ENCODE results near the gene PLA2G4D. TPM values are rescaled to one million over a fixed set of nuclear protein-coding genes. Genes with fewer than 3 reads are reported as not detected.
A peak's percentile ranks its signal among the peaks of the same experiment; 100 is the strongest.

PLA2G4D gene
- total RNA-seq, 1 donor from 2014 or later: 0.48 TPM

DNA sequence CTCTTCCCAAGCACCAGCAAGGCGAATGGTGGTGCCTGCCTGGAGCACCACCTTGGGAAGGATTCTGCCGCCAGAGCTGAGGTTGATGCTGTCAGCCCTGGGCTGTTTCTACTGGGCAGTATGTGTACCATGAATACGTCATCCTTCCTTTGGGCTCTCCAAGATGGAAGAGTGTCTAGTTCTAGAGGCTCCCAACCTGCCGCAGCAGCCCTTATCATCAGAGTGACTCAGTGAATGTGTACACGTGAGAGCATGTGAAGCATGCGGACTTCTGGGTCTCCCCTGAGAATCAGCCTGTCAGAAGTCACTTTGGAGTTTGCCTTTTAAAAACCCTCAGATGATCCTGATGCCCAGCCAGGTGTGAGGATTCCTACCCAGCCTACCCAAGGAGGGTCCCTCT is 20.9 kb downstream of the PLA2G4D start:
- DNase-seq (ENCODE audit: low spot score): no peak

GRCh38 chr15:42072141-42072685 is 22.1 kb downstream of the PLA2G4D start:
- DNase-seq (ENCODE audit: low spot score): no peak

- DNase-seq (ENCODE audit: low spot score): no peak
Measured at GRCh38 chr15:42071717-42072116, 22.6 kb downstream of the PLA2G4D start.

GRCh38 chr15:42070976-42071350 is 23.4 kb downstream of the PLA2G4D start:
- DNase-seq (ENCODE audit: low spot score): no peak

DNA sequence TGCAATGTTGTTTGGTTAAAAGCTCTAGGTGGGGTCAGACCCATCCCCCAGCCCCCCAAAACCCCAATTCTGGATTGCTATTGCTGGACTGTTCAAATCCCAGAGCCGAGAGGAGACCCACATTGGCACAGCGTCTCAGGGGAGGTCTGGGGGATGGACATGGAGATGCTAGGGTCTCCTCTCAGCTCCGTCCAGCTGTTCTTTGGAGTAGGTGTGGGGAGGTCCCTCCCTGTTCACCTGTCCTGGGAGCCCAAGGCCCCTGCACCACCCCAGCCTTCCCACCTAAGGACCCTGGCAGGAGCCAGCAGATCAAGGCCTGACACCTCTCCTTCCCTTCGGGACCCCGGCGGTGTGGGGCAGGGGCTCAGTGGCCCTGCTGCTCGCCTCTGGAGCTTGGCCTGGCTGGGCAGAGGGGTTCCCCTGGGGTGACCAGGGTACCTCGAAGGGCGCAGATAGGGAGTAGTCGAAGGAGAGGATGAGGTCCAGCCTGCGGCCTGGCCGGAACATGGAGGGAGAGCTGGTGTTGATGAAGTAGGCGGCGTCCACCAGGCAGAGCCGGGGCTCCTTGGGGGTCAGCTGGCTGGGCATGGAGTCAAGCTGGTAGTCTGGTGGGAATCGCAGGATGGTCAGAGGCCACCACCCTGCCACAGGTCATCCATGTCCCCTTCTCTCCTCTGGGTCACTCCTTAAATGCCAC is 23.9 kb downstream of the PLA2G4D start:
- DNase-seq (ENCODE audit: low spot score): no peak

DNA sequence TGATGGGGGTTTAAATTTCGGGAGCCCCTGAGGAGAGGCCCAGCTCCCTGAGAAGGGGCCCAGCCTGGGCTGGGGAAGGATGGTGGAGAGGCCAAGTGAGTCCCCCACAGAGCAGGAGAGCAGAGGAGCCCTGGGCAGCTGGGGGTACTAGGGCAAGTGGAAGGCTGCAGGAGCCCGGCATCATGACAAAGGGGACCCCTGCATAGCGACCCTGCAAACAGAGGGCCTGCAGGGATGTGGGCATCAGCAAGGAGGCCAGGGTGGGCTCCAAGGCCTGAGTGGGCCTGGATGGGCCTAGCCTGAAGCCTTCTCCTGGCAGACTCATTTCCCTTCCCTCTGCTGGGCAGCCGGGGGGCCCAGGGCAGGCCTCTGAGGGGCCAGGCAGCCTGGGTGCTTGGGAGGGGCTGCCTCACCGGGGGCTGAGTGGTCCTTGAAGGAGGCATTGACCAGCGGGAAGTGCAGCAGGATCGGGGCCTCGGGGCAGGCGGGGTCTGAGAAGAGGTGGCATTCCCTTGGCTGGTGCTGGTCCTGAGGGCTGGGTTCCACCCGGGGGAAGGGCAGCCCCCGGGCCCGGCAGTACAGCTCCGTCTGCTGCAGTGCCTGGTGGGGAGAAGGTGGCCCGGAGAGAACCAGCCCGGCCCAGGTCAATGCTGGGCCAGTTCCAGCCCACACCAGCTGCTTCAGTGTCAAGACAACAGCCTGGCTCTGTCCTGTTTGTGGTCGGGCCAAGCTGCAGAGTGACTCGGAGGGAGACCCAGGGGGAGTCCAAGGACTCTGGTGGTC is 24.7 kb downstream of the PLA2G4D start:
- DNase-seq (ENCODE audit: low spot score): no peak

DNA sequence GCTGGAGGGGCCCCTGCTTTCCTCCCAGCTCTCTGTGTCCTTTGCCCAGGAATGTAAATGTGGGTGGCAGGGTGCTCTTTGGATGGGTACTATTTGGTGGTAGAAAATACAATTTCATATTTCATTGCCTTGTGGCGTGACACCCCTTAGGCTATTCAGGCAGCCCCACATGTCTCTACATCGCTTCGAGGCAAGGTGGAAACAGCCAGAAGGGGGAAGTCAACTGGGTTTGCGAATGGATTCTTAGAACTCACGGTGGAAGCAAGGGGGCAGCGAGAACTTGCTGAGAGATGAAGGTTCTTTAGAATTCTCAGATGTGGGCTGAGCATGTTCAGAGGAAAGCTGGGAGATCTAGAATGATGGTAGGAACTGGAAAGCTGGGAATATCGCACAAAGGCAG is 25.3 kb downstream of the PLA2G4D start:
- DNase-seq (ENCODE audit: low spot score): no peak

DNA sequence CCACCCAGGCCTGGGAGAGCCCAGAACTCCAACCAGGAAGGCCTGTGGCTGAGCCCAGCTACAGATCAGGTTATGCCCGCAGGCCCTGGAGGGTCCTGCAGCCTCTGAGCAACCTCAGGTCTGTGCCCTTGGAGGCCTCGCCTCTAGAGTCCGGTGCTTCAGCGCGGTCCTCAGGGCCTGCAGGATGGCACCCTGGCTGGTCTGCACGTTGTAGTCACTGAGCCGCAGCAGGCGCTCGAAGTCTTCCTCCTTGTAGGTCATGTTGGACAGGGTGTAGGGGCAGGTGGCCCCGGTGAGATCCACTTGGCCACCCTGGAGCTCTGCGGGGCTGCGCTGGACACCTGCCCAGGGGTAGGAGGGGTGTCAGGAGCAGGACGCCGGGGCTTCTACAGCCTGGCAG is 25.8 kb downstream of the PLA2G4D start:
- DNase-seq (ENCODE audit: low spot score): no peak

- DNase-seq (ENCODE audit: low spot score): no peak
Measured at GRCh38 chr15:42066764-42067415, 27.5 kb downstream of the PLA2G4D start.

GRCh38 chr15:42065468-42065867 is 28.9 kb downstream of the PLA2G4D start:
- no peak for DNase-seq (ENCODE audit: low spot score)

DNA sequence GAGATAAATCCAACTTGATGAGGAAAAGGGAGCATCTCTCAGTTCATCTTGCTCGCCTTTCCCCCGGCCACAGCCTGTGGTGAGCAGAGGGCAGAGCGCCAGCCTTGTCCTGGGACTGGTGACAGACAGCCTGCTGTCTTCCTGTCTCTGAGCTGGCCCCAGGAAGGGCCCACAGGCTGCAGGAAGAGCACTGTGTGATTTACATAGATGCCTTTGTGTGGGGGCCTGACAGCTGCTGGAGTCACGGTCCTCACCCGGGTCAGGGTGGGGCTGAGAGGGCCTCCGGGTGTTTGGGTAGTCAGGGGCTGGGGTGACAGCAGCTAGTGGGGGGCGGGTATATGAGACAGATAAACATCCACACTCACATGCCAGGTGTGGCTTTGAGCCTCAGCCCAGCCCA is 29.3 kb downstream of the PLA2G4D start:
- DNase-seq (ENCODE audit: low spot score): no peak

DNA sequence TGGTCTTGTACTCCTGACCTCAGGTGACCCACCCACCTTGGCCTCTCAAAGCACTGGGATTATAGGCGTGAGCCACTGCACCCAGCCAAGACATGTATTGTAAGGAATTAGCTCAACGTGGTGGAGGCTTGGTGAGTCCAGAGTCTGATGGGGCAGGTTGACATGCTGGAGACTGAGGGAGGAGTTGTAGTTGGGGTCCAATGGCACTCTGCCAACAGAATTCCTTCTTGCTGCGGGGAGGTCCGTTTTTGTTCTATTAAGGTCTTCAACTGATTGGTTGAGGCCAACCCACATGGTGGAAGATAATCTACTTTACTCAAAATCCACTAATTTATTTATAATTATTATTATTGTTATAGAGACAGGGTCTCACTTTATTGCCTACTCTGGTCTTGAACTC is 30.1 kb downstream of the PLA2G4D start:
- no peak for DNase-seq (ENCODE audit: low spot score)

DNA sequence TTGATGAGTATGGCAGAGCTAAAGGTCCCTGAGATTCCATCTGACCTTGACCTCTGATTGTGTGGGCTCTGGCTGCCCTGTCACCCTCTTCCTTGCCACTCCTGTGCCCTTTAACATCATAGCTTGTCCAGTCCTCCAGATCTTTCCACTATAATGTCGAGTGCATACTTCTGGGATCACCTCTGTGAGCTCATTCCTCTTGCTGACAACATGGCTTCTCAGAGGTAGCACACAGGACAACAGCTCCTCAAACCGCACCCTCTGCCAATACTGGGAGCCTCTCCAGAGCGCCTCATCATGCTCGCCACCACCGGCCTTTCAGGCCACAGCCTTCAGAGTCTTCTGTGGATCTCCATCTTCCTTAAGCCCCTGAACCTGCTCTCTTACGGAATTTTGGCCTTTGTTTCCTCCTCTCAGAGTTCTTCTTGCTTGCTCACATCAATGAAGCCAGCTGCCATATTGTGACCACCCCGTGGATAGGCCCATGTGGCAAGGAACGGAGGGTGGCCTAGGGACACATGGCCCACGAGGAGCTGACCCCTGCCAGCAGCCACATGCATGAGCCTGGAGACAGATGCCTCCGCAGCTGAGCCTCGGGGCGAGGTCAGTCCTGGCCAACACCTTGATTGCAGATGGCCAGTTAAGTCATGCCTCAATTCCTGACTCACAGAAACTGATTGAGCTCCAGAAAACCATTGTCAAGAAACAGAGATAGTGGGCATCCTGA is 31.1 kb downstream of the PLA2G4D start:
- no peak for DNase-seq (ENCODE audit: low spot score)

DNA sequence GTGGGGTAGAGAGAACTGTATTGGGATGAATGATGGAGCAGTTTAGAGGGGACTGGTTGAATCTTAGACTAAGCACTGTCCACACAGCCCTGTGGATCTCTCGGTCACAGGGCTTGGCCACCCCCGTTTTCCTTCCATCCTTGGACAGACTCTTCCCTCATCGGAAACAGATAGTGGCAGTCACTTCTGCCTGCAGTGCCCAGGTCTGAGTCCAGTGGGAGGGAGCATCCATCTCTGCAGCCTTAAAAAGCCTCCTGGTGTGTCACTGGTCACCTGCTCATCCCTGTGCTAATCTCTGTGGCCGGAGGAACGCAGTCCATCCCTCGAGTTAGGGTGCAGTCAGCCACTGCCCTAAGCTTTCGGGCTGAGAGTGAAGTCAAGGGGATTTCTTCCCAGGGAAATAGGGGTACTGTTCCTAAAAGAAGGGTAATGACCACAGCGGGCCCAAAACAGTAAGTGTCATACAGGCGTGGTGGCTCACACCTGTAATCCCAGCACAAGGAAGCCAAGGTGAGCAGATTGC is 32.0 kb downstream of the PLA2G4D start:
- no peak for DNase-seq (ENCODE audit: low spot score)

- DNase-seq (ENCODE audit: low spot score): no peak
Measured at GRCh38 chr15:42060797-42061196, 33.6 kb downstream of the PLA2G4D start.

DNA sequence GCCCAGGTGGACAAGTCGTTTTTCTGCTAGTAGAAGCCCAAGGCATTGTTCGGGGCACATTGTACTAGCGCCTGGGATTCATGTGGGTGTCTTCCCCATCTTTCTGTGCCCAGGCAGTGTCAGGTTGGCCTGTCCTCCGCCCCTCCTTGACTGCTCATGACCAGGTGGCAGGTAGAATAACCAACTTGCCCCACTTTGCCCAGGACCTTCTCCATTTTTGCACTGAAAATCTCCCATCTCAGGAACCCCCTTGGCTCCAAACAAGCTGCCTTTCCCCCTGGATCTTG is 33.9 kb downstream of the PLA2G4D start:
- no peak for DNase-seq (ENCODE audit: low spot score)

- peak; percentile 25 for DNase-seq (ENCODE audit: low spot score)
Measured at GRCh38 chr15:42059661-42060476, 34.5 kb downstream of the PLA2G4D start.

DNA sequence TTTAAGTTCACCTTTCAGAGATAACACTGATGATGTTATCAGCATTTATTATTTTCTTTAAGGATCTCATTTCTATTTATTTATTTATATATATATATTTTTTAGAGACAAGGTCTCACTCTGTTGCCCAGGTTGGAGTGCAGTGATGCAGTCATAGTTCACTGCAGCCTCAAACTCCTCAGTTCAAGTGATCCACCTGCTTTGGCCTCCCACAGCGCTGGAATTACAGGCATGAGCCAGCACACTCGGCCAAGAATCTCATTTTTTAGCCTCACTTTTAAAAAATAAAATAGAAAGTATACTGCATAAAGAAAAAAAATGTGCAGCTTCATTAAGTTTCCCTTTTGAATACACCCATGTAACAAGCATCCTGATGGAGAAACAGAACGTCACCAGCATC is 35.6 kb downstream of the PLA2G4D start:
- no peak for DNase-seq (ENCODE audit: low spot score)

GRCh38 chr15:42057799-42058646 is 36.3 kb downstream of the PLA2G4D start:
- no peak for DNase-seq (ENCODE audit: low spot score)

All from umbilical cord (tissue), 2 donors.